TTC549 (cell line): ENCODE data around the gene SFRP5.

Experiments
- FAIRE-seq: peaks from 2 replicates; lab custom pipeline; 2012; peaks lifted over from hg19 to GRCh38; lab: Jason Lieb, UNC

Gene SFRP5

GRCh38 chr10:97736902-97737769 is 34.7 kb downstream of the SFRP5 start, which contains the start of gene ZFYVE27:
Gene ZFYVE27 (plus strand): TSS chr10:97737128. CDS start chr10:97738478, 1,350 bp downstream.
- FAIRE-seq = no peak

- FAIRE-seq = no peak
Observed at GRCh38 chr10:97736403-97736901, 35.3 kb downstream of the SFRP5 start.

- no peak for FAIRE-seq
Observed at GRCh38 chr10:97734021-97734420, 37.8 kb downstream of the SFRP5 start.

GRCh38 chr10:97733256-97733655 is 38.5 kb downstream of the SFRP5 start:
- no peak for FAIRE-seq

GRCh38 chr10:97732052-97732359 is 39.8 kb downstream of the SFRP5 start:
- no peak for FAIRE-seq

- FAIRE-seq = peak; percentile 86
Observed at GRCh38 chr10:97731346-97732051, 40.3 kb downstream of the SFRP5 start.

- no peak for FAIRE-seq
Observed at GRCh38 chr10:97729014-97729413, 42.8 kb downstream of the SFRP5 start.

- FAIRE-seq = no peak
Observed at GRCh38 chr10:97726636-97727178, 45.1 kb downstream of the SFRP5 start.

- no peak for FAIRE-seq
Observed at GRCh38 chr10:97724341-97724941, 47.4 kb downstream of the SFRP5 start.

GRCh38 chr10:97723001-97723400 is 48.8 kb downstream of the SFRP5 start:
- no peak for FAIRE-seq

GRCh38 chr10:97721871-97722780 is 49.7 kb downstream of the SFRP5 start:
- no peak for FAIRE-seq

- FAIRE-seq = no peak
Observed at GRCh38 chr10:97719602-97720001, 52.2 kb downstream of the SFRP5 start.

GRCh38 chr10:97718659-97719142 is 53.1 kb downstream of the SFRP5 start:
- FAIRE-seq = no peak

GRCh38 chr10:97718178-97718577 is 53.6 kb downstream of the SFRP5 start:
- no peak for FAIRE-seq

GRCh38 chr10:97717627-97718026 is 54.2 kb downstream of the SFRP5 start:
- no peak for FAIRE-seq
